Endothelial cell of umbilical vein (primary cell): Measurements from ENCODE around the gene LAMB1. TPM values are rescaled to one million over a fixed set of nuclear protein-coding genes. Genes with fewer than 3 reads are reported as not detected.

ENCODE experiments used
- BruUV-seq: library from RNA; stranded (reverse); fragments of 400-500 nt; replicated peaks from 2 replicates; lab custom pipeline; 2021; lab: Mats Ljungman, UMichigan
- CTCF ChIA-PET: fragments of 300-600, 350-600 bp; sonication (Branson Sonifier 250); formaldehyde crosslinking; loops from one replicate; lab custom pipeline; 2021; ENCODE audit warnings: antibody characterized with exemption, inconsistent platforms; lab: Charles Lee
- POLR2A ChIA-PET: fragments of 300-600, 350-600 bp; sonication (Branson Sonifier 250); formaldehyde crosslinking; loops from one replicate; lab custom pipeline; 2021; ENCODE audit warnings: antibody characterized with exemption, inconsistent platforms; lab: Charles Lee
- DNase-seq: peaks from one replicate; pipeline ENCODE4 v3.0.0-alpha.2; 2011; ENCODE audit warnings: low read depth, low spot score
- FAIRE-seq: peaks from 2 replicates; lab custom pipeline; 2011; peaks lifted over from hg19 to GRCh38; lab: Jason Lieb, UNC
- H2AFZ ChIP-seq: 2 replicates; pipeline ENCODE4 v1.6.0; 2012; ENCODE audit warnings: low read depth, low read length, control low read depth, inconsistent platforms
- H3K27ac ChIP-seq: 2 replicates; pipeline ENCODE4 v1.5.1; 2011; ENCODE audit warnings: low read depth, mild to moderate bottlenecking, control low read depth, low read length, moderate library complexity; ENCODE audit not compliant: insufficient read depth
- H3K27me3 ChIP-seq, 2 experiments: 2 replicates each; pipeline versions ENCODE4 v1.6.0 to v1.6.1; 2011; ENCODE audit warnings: low read length in 2 of 2, mixed read lengths in 1 of 2; ENCODE audit not compliant: control insufficient read depth in 2 of 2, insufficient read depth in 2 of 2
- H3K36me3 ChIP-seq, 2 experiments: 2 replicates in 1 of 2; 3 replicates in 1 of 2; pipeline ENCODE4 v1.5.1; 2011; ENCODE audit warnings: low read length in 2 of 2, mild to moderate bottlenecking in 1 of 2, moderate library complexity in 1 of 2; ENCODE audit not compliant: control insufficient read depth in 2 of 2, insufficient read depth in 2 of 2; ENCODE audit errors: extremely low read depth in 1 of 2
- H3K4me1 ChIP-seq: 3 replicates; pipeline ENCODE4 v1.5.1; 2011; ENCODE audit warnings: mild to moderate bottlenecking, low read length; ENCODE audit not compliant: control insufficient read depth, insufficient read depth; ENCODE audit errors: extremely low read depth
- H3K4me2 ChIP-seq: 2 replicates; pipeline ENCODE4 v1.6.1; 2011; ENCODE audit warnings: low read length, control low read depth, mixed read lengths; ENCODE audit not compliant: insufficient read depth
- H3K4me3 ChIP-seq, 3 experiments: fragments of 200-600 bp in 1 of 3; sonication (generic), shearing (Covaris generic) in 1 of 3; replicated peaks in 1 of 3; 2 replicates each; pipeline ENCODE4 v1.5.1; 2011 to 2016; ENCODE audit warnings: control low read depth in 3 of 3, low read length in 3 of 3, mild to moderate bottlenecking in 2 of 3, inconsistent platforms in 1 of 3, low read depth in 1 of 3, moderate library complexity in 1 of 3; ENCODE audit not compliant: insufficient read depth in 1 of 3
- H3K79me2 ChIP-seq: 2 replicates; pipeline ENCODE4 v1.6.0; 2012; ENCODE audit warnings: low read length, inconsistent platforms; ENCODE audit not compliant: control insufficient read depth, insufficient read depth
- H3K9ac ChIP-seq: replicated peaks from 2 replicates; pipeline ENCODE3; 2011; ENCODE audit warnings: low read length, control low read depth; ENCODE audit not compliant: insufficient read depth; ENCODE audit errors: extremely low read depth
- H3K9me1 ChIP-seq: replicated peaks from 3 replicates; pipeline ENCODE4 v1.6.0; 2011; ENCODE audit warnings: mild to moderate bottlenecking, low read length; ENCODE audit not compliant: control insufficient read depth, insufficient read depth; ENCODE audit errors: extremely low read depth
- H3K9me3 ChIP-seq: replicated peaks from 2 replicates; pipeline ENCODE4 v1.5.1; 2012; ENCODE audit warnings: low read length, inconsistent platforms; ENCODE audit not compliant: control insufficient read depth, insufficient read depth
- H4K20me1 ChIP-seq: replicated peaks from 2 replicates; pipeline ENCODE3; 2011; ENCODE audit warnings: mild to moderate bottlenecking, low read length; ENCODE audit not compliant: control insufficient read depth, insufficient read depth; ENCODE audit errors: extremely low read depth
- FOS ChIP-seq: IDR thresholded peaks from 2 replicates; pipeline ENCODE4 v1.6.1; 2011; ENCODE audit warnings: mild to moderate bottlenecking, low read length, moderate library complexity, borderline replicate concordance; ENCODE audit not compliant: insufficient read depth
- POLR2AphosphoS5 ChIP-seq: IDR thresholded peaks from 2 replicates; pipeline ENCODE4 v1.6.1; 2012; ENCODE audit warnings: low read depth, mild to moderate bottlenecking, control low read depth, low read length, moderate library complexity; ENCODE audit not compliant: insufficient read depth
- dilution Hi-C: fragments of 300-500 bp; cut with MboI; formaldehyde crosslinking; loops from one replicate; pipeline ENCODE4 v1.15.0; 2019; ENCODE audit warnings: low sequenced_read_pairs; ENCODE audit not compliant: extremely low pct_ligation_motif_present
- intact Hi-C: fragments of 100-400 bp; cut with micrococcal nuclease; formaldehyde crosslinking; loops from one replicate; pipeline ENCODE4 v1.10.0; 2022
- polyA plus RNA-seq, 4 experiments: library from polyadenylated mRNA; depleted of rRNA in 3 of 4; stranded (reverse) in 3 of 4; unstranded in 1 of 4; fragments of >200 nt; gene quantifications; 2 replicates each; pipeline versions ENCODE4 v1.2.1 to v1.2.3, GENCODE V29; 2011 to 2012; ENCODE audit warnings: missing spikeins in 1 of 4
- total RNA-seq: library from RNA; stranded (reverse); gene quantifications from 2 replicates; pipeline ENCODE4 v1.2.3, GENCODE V29; 2021
- TF ChIP-seq, protein P1 (sequence below), 2 donors: IDR thresholded peaks; 1 replicate in 1 of 2; 2 replicates in 1 of 2; pipeline ENCODE4 v1.5.1; 2011; ENCODE audit warnings: low read length in 2 of 2, mild to moderate bottlenecking in 2 of 2, moderate library complexity in 2 of 2, control low read depth in 1 of 2, inconsistent platforms in 1 of 2, low read depth in 1 of 2; ENCODE audit not compliant: insufficient read depth in 1 of 2; ENCODE audit errors: extremely low read depth in 1 of 2
- TF ChIP-seq, protein P2 (sequence below): IDR thresholded peaks from 2 replicates; pipeline ENCODE4 v1.6.1; 2011; ENCODE audit not compliant: insufficient read depth, insufficient read length

LAMB1 gene
- total and polyA plus RNA-seq, 2 donors (not counting 3 experiments of a cell fraction or from before 2014, with no cell fraction given), result 588 to 703 TPM

DNA sequence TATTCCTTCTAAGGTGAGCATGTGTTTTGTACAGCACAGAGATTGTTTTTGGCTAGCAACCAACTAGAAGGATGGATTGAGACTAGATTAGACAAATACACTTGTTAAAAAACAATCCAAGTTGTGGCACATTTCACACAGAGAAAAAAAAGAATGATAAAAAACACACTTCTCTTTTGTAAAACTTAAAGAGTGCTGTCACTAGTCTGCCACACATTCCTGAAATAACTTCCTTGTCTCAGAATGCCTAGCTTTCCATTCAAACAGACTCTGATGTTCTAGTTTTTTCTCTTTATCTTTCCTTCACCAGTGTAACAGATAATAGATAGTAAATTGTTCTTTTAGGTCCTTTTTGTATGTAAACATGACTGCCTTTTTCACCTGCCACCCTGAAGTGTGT, 100.6 kb downstream of the LAMB1 start:
- intact Hi-C loops, result no loop called here
- no peak overlapping the region for H2AFZ ChIP-seq
- no peak overlapping the region for H3K9ac ChIP-seq
- ChIA-PET CTCF (interaction anchor here (1.0 to 1.9 kb wide), 3 partner anchors 10 to 159 kb away, joined by 3 to 4 read pairs (median 4); partner anchors contain the start of gene CBLL1), POLR2A (no interaction called here)
- H3K4me1 ChIP-seq, result no peaks in the 10 kb centered on the region
- H3K36me3 ChIP-seq, result peaks cover 8 to 17% of the 10 kb centered on the region in 2 experiments
- FAIRE-seq (no peak), DNase-seq (peak; percentile 50)
- H3K9me3 ChIP-seq, result no peaks in the 10 kb centered on the region
- H3K4me2 ChIP-seq, result no peak overlapping the region
- no peak overlapping the region for H3K4me3 ChIP-seq
- H4K20me1 ChIP-seq, result peaks cover 6% of the 10 kb centered on the region
- dilution Hi-C loops, result no loop called here
- no peaks in the 10 kb centered on the region for H3K9me1 ChIP-seq
- no peaks in the 10 kb centered on the region for H3K27me3 ChIP-seq
- H3K79me2 ChIP-seq, result peaks cover 28% of the 10 kb centered on the region
- BruUV-seq, result no TSS peak
- no peak overlapping the region for H3K27ac ChIP-seq
- TF ChIP-seq FOS (no peak), POLR2AphosphoS5 (no peak)
- TF ChIP-seq, protein P1, sequence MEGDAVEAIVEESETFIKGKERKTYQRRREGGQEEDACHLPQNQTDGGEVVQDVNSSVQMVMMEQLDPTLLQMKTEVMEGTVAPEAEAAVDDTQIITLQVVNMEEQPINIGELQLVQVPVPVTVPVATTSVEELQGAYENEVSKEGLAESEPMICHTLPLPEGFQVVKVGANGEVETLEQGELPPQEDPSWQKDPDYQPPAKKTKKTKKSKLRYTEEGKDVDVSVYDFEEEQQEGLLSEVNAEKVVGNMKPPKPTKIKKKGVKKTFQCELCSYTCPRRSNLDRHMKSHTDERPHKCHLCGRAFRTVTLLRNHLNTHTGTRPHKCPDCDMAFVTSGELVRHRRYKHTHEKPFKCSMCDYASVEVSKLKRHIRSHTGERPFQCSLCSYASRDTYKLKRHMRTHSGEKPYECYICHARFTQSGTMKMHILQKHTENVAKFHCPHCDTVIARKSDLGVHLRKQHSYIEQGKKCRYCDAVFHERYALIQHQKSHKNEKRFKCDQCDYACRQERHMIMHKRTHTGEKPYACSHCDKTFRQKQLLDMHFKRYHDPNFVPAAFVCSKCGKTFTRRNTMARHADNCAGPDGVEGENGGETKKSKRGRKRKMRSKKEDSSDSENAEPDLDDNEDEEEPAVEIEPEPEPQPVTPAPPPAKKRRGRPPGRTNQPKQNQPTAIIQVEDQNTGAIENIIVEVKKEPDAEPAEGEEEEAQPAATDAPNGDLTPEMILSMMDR (IDR thresholded peaks at IDR 0.05; ENCODE audit: extremely low read depth in 1 of 2, insufficient read depth in 1 of 2, low read depth in 1 of 2, low read length in 2 of 2), result no peak
- TF ChIP-seq, protein P2, sequence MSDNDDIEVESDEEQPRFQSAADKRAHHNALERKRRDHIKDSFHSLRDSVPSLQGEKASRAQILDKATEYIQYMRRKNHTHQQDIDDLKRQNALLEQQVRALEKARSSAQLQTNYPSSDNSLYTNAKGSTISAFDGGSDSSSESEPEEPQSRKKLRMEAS, result no peak
